Measurements from ENCODE around the gene NHSL2.

DNA sequence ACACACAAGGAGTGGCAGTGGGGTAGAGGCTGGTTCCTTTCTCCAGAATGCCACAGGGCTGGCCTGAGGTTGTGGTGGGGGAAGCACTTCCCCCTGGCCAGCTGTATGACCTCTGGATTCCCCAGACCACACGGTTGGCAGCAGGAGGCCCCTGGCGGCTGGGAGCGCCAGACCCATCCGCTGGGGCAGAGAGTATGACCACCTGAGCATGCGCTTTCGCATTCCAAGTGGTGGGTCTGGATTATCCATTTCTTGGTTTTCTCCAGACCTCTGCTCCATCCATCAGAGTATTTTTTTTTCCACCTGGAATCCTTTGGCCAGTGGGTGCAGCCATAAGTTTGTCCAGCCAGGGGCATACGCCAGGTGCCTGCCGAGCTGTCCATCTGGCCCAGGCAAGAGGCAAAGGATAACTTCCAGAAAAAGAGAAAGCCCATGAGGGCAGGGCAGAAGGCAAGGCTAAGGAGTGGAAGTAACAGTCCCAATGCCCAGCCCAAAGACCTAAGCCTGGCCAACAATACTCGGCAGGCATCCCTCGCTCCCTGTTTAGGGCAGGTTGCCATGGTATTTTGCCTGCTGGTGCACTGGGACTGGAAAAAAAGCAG is 39.3 kb downstream of the NHSL2 start:
- TF ChIP-seq, protein P1, sequence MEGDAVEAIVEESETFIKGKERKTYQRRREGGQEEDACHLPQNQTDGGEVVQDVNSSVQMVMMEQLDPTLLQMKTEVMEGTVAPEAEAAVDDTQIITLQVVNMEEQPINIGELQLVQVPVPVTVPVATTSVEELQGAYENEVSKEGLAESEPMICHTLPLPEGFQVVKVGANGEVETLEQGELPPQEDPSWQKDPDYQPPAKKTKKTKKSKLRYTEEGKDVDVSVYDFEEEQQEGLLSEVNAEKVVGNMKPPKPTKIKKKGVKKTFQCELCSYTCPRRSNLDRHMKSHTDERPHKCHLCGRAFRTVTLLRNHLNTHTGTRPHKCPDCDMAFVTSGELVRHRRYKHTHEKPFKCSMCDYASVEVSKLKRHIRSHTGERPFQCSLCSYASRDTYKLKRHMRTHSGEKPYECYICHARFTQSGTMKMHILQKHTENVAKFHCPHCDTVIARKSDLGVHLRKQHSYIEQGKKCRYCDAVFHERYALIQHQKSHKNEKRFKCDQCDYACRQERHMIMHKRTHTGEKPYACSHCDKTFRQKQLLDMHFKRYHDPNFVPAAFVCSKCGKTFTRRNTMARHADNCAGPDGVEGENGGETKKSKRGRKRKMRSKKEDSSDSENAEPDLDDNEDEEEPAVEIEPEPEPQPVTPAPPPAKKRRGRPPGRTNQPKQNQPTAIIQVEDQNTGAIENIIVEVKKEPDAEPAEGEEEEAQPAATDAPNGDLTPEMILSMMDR (IDR thresholded peaks at IDR 0.05), result no peak
- no peak for TF ChIP-seq POLR2AphosphoS5 (IDR thresholded peaks at IDR 0.05)

Data from gastroesophageal sphincter (tissue), 3 donors.